HG03025 (cell line): Measurements from ENCODE around the gene KIF24.
"Not testable (repeated sequence)": the region's sequence is repeated elsewhere in the genome, so short reads cannot be mapped to it uniquely, and the experiment has no call there.

Experiments used
- ATAC-seq: cut with Tn5 transposase; IDR thresholded peaks from one replicate; pipeline ENCODE4 v1.9.1; 2021; ENCODE audit warnings: mild to moderate bottlenecking, moderate library complexity; ENCODE audit not compliant: unreplicated experiment, low FRiP score

Gene KIF24

DNA sequence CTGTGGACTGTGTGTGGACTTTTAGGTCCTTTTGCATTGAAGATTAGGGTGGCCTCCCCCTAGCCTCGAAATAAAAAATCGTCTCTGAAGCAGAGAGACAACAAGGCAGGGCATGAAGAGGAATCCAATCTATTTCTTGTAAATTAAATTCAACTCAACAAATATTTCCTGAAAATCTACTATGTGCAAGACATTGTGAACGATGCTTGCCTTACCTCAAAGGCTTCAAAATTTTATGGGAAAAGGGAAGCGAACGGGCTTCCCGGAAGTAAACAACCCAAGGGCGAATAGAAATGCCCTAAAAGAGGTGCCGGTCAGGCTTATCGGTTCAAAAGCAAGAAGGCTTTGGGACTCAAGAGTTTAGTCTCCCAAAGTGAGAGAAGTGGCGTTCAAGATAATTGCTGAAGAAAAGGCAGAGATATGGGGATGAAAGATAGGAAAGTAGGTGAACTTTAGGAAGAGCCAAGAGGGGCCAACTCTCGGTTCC is 525 bp downstream of the KIF24 start:
- ATAC-seq: peak; percentile 2

DNA sequence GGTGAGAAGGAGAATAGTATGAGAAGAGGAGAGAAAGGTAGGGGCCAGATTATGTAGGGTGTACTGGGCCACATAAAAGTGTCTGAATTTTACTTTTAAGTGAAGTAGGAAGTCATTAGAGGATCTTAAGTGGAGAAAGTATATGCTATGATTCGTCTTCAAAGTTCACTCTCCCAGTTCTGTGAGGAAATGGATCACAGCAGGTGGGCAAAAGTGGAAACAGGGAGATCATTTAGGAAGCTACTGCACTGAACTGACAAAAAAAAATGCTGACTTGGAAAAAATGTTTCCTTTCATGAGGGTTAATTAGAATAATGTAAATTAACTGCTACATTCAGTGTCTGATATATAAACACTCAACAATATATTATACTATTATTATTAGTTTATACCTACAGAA is 2.4 kb downstream of the KIF24 start:
- ATAC-seq: no peak

GRCh38 chr9:34322899-34323591 is 6.0 kb downstream of the KIF24 start:
- no peak for ATAC-seq

DNA sequence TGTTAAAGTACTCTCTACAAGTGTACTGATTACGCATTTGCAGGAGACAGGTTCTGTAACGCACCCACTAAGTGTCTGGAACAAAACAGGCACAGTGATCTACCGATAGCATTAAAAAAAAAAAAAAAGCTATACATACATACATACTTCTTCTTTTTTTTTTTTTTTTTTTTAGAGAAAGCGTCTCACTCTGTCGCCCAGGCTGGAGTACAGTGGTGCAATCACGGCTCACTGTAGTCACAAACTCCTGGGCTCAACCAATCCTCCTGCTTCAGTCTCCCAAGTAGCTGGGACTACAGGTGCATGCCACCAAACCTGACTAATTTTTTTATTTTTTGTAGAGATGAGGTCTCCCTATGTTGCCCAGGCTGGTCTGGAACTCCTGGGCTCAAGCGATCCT is 7.6 kb downstream of the KIF24 start:
- no peak for ATAC-seq

- ATAC-seq: no peak
Measured at GRCh38 chr9:34318163-34318790, 10.8 kb downstream of the KIF24 start.

DNA sequence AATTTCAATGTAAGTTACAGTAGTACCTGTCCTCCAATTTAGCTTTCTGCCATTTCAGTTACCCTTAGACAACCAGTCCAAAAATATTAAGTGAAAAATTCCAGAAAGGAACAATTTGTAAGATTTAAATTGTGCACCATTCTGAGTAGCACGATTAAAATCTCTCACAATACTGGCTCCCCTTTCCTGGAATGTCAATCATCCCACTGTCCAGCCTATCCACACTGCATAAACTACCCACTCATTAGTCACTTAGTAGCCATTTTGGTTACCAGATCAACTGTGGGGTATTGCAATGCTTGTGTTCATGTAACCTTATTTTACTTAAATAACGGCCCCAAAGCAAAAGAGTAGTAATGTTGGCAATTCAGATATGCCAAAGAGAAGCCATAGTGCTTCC is 11.6 kb downstream of the KIF24 start:
- no peak for ATAC-seq

DNA sequence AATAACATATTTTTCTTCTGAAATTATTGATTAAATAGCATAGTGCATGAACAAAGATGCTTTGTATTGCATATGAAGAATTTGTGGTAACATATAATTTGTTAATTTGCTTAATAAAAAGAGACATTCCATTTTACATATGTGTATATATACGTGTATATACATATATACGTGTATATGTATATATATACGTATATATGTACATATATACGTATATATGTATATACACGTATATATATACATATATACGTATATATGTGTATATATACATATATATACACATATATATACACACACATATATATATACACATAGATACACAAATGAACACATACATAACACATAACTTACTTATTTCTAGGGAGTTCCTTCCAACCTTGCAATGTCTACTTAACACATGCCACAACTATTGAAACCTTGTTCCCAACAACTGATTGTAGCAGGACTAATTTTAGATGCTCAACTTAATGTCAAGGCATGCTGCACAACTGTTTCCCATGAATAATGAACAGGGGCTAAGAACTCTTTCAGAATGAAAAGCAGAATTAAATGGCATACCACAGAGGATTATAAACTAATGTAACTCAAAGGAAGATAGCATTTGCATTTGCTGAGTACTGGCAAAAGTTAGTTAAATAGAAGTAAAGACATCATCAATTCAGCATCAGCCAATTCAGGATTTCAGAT is 17.4 kb downstream of the KIF24 start:
- no peak for ATAC-seq

GRCh38 chr9:34310215-34310614 is 18.9 kb downstream of the KIF24 start:
- no peak for ATAC-seq

DNA sequence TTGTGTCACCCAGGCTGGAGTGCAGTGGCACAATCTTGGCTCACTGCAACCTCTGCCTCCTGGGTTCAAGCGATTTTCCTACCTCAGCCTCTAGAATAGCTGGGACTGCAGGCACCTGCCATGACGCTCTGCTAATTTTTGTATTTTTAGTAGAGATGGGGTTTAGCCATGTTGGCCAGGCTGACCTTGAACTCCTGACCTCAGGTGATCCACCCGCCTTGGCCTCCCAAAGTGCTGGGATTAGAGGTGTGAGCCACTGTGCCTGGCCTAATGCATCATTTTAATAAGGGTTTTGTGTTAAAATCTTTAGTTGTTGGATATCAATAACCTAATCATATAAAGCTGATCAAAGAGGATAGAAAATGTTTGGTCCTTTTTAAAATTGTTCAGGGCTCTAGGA is 20.8 kb downstream of the KIF24 start:
- not testable (repeated sequence) for ATAC-seq

GRCh38 chr9:34301064-34301463 is 28.0 kb downstream of the KIF24 start:
- not testable (repeated sequence) for ATAC-seq

GRCh38 chr9:34292552-34292951 is 36.5 kb downstream of the KIF24 start:
- no peak for ATAC-seq

- no peak for ATAC-seq
Measured at GRCh38 chr9:34291423-34291822, 37.6 kb downstream of the KIF24 start.

DNA sequence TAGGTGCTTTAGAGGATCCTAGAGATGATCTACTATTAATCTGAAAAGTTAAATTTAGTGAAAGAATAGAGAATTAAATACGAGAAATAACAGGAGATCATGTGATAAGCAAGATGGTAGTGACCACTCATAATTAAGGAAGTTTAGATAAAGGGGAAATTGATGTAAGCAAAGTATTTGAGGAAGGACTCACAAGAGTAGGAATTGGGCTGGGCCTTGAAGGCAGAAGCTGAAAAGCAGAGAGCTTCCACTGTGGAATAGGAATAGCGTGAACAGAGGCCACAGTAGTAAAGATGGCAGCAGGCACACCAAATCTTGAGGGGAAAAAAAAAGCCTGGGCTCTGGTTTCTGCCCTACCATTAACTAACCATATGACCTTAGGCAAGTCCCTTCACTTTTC is 38.0 kb downstream of the KIF24 start:
- no peak for ATAC-seq

GRCh38 chr9:34289159-34289558 is 39.9 kb downstream of the KIF24 start:
- ATAC-seq: no peak

- no peak for ATAC-seq
Measured at GRCh38 chr9:34282096-34282495, 47.0 kb downstream of the KIF24 start.

GRCh38 chr9:34279411-34279810 is 49.7 kb downstream of the KIF24 start:
- ATAC-seq: no peak
